Measurements from ENCODE around the gene CLK2. TPM values are rescaled to one million over a fixed set of nuclear protein-coding genes. Genes with fewer than 3 reads are reported as not detected.

Gene CLK2
- total and polyA plus RNA-seq, 2 of the 8 experiments (the other 6 are each of a cell fraction or from before 2014, with no cell fraction given): 62.2 to 76.0 TPM

- Histone ChIP-seq H4K91ac (replicated peaks; ENCODE audit: insufficient read length, low read length) (no peak overlapping the region), H3K23me2 (ENCODE audit: low read depth, low read length) (peaks cover 16% of the 10 kb centered on the region; the same call in 1 of the 2 replicates), H3K79me1 (ENCODE audit: low read depth, low read length) (peaks cover 4% of the 10 kb centered on the region), H3K36me3 (ENCODE audit: control insufficient read depth in 2 of 4, insufficient read depth in 4 of 4, low read length in 3 of 4) (peaks cover 4 to 34% (median 17%) of the 10 kb centered on the region in 4 experiments; a peak in 6 of 8 replicates), H3K79me2 (ENCODE audit: control insufficient read depth in 1 of 2, insufficient read depth in 2 of 2, low read length in 2 of 2) (peaks cover 0 to 4% of the 10 kb centered on the region in 2 experiments; a peak in 1 of 4 replicates), H3K27ac (ENCODE audit: low read depth, low read length) (no peak overlapping the region), H3K4me1 (replicated peaks in 1 of 4; ENCODE audit: control insufficient read depth in 3 of 4, insufficient read depth in 4 of 4, low read length in 3 of 4) (peaks cover 8 to 26% (median 14%) of the 10 kb centered on the region in 4 experiments; a peak in 6 of 7 replicates), H4K20me1 (replicated peaks in 1 of 2; ENCODE audit: control insufficient read depth in 1 of 2, insufficient read depth in 2 of 2, low read length in 2 of 2) (peaks cover 8 to 18% of the 10 kb centered on the region in 2 experiments), H2AK5ac (ENCODE audit: low read depth, low read length) (no peak overlapping the region), H4K8ac (ENCODE audit: extremely low read depth, insufficient read depth, low read length) (peak overlapping the region; percentile 72), H3K4me3 (ENCODE audit: extremely low read depth in 1 of 4, insufficient read depth in 2 of 4, low read depth in 3 of 4, low read length in 4 of 4) (peak overlapping the region; percentile 51 to 94 (median 84)), H2BK120ac (replicated peaks; ENCODE audit: low read depth, low read length) (no peak overlapping the region), H3K56ac (replicated peaks; ENCODE audit: insufficient read length, low read depth, low read length) (no peak overlapping the region), H3K23ac (ENCODE audit: insufficient read length) (no peak overlapping the region), H3K4me2 (ENCODE audit: insufficient read depth in 1 of 2, low read depth in 2 of 2, low read length in 2 of 2) (peak overlapping the region; percentile 73 to 97), H2BK5ac (ENCODE audit: low read depth, low read length) (no peak overlapping the region), H2BK20ac (ENCODE audit: low read length) (no peak overlapping the region), H3K4ac (replicated peaks; ENCODE audit: insufficient read length, low read depth, low read length) (no peak overlapping the region), H3K27me3 (replicated peaks in 1 of 4; ENCODE audit: control insufficient read depth in 3 of 4, extremely low read depth in 1 of 4, insufficient read depth in 3 of 4, low read length in 3 of 4) (peaks cover 0 to 5% (median 3%) of the 10 kb centered on the region in 4 experiments; a peak in 4 of 7 replicates), H3K9ac (replicated peaks in 1 of 4; ENCODE audit: extremely low read depth in 1 of 4, low read depth in 3 of 4, low read length in 3 of 4) (no peak overlapping the region), H3K18ac (ENCODE audit: extremely low read depth, low read length) (no peak overlapping the region; the same call in 1 of the 2 replicates), H2AFZ (ENCODE audit: low read length) (no peak overlapping the region), H3K14ac (ENCODE audit: insufficient read length) (no peak overlapping the region), H4K5ac (ENCODE audit: insufficient read length, low read depth, low read length) (no peak overlapping the region), H2BK15ac (ENCODE audit: low read length) (no peak overlapping the region), H3K9me3 (ENCODE audit: insufficient read depth in 2 of 2, low read depth in 1 of 2, low read length in 1 of 2) (no peaks in the 10 kb centered on the region), H2BK12ac (ENCODE audit: low read depth, low read length) (no peak overlapping the region)
- ChIA-PET POLR2A (ENCODE audit: partially characterized antibody) (interaction anchor here (0.6 to 4.0 kb wide), 17 partner anchors 10 to 128 kb away, joined by 3 to 21 read pairs (median 4); partner anchors contain the start of genes CLK2, HCN3, MTX1 and SCAMP3), CTCF (ENCODE audit: partially characterized antibody) (interaction anchor here (0.6 to 15.0 kb wide), 14 partner anchors 15 to 285 kb away, joined by 3 to 227 read pairs (median 5); partner anchors contain the start of genes ENTREP3, FDPS, HCN3 and PKLR)
- no peak for FAIRE-seq
- TF ChIP-seq KDM4A (IDR thresholded peaks at IDR 0.05; ENCODE audit: low read depth, low read length, severe bottlenecking) (peak; percentile 33), SIN3A (conservative IDR thresholded peaks at IDR 0.05 in 1 of 2, IDR thresholded peaks at IDR 0.05 in 1 of 2; ENCODE audit: low read depth in 1 of 2, low read length in 2 of 2) (no peak), CREB1 (IDR thresholded peaks at IDR 0.05) (peak; percentile 45; the same call in 1 of the 2 replicates), GABPA (IDR thresholded peaks at IDR 0.05; ENCODE audit: borderline replicate concordance, insufficient read depth, low read length) (no peak), SIX5 (IDR thresholded peaks at IDR 0.05; ENCODE audit: low read depth, low read length) (no peak), RXRA (IDR thresholded peaks at IDR 0.05; ENCODE audit: insufficient read depth, low read depth, low read length) (no peak), BACH1 (IDR thresholded peaks at IDR 0.05; ENCODE audit: low read length) (no peak), POLR2AphosphoS5 (IDR thresholded peaks at IDR 0.05; ENCODE audit: low read depth, low read length) (no peak)
- TF ChIP-seq, protein P1, sequence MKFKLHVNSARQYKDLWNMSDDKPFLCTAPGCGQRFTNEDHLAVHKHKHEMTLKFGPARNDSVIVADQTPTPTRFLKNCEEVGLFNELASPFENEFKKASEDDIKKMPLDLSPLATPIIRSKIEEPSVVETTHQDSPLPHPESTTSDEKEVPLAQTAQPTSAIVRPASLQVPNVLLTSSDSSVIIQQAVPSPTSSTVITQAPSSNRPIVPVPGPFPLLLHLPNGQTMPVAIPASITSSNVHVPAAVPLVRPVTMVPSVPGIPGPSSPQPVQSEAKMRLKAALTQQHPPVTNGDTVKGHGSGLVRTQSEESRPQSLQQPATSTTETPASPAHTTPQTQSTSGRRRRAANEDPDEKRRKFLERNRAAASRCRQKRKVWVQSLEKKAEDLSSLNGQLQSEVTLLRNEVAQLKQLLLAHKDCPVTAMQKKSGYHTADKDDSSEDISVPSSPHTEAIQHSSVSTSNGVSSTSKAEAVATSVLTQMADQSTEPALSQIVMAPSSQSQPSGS (IDR thresholded peaks at IDR 0.05; ENCODE audit: low read length): no peak
- WGBS, 2 experiments (ENCODE audit: extremely low coverage in 1 of 2, insufficient coverage in 1 of 2, insufficient read length in 1 of 2, insufficient replicate concordance in 2 of 2, low coverage in 1 of 2, low lambda C conversion rate in 2 of 2, missing lambda C conversion rate in 1 of 2): 5% methylated on average over 21 of the region's 28 CpGs; no CpG with 5 or more reads in 1 of the 2 experiments
- DNase-seq (ENCODE audit: low read depth in 1 of 2, low spot score in 2 of 2): peak in 1 of 2 experiments; percentile 73
Measured at GRCh38 chr1:155322571-155322952, 49.3 kb upstream of the CLK2 start.

All from H1 (cell line).